ENCODE results near the gene HPS4.
"Not testable (repeated sequence)": the region's sequence is repeated elsewhere in the genome, so short reads cannot be mapped to it uniquely, and the experiment has no call there.

HPS4 gene

DNA sequence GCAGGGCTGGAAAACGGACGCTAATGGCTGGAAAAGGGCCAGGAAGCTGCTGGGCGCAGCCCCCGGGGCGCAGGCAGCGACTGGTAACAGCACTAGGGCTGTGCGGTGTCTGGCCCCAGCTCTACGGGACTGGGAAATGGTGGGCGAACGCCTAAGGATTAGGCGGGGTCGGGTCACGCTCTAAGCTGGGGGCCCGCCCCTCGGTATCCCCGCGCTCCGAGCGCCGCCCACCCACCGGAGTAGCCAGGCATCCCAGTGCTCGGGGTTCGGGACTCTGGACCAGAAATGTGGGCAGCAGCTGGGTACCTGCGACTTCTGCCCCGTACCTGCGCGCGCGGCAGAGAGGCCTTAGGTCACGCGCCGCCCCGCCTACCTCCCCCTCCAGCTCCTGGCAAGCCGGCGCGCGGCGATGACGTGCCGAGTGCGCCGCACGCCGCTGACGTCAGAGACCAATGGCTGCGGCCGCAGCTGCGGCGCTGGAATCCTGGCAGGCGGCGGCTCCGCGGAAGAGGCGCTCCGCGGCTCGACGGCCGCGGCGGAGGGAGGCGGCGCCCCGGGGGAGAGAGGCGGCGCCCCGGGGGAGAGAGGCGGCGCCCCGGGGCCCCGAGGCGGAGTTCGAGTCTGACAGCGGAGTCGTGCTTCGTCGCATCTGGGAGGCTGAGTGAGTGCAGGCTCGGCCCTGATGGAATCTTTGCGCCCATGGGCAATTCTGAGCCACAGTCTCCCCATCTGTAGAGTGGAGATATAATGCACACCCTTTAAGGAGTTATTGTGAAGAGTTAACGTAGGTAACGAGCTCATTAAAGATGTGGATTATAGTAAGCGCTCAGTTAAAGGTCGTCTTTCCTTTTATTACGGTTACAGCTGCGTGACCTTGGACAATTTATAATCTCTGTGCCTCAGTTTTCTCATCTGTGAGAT, at the start of gene HPS4, which contains the start of gene SRRD:
Gene HPS4, minus strand, starts transcription at position 345 of the 921 bp plus-strand sequence. CDS start 2,021 bp downstream, outside the sequence.
Gene SRRD, plus strand, starts transcription at position 439 of the 921 bp plus-strand sequence. Its CDS starts 14 bp downstream, at position 453.
- TF ChIP-seq, protein P1, sequence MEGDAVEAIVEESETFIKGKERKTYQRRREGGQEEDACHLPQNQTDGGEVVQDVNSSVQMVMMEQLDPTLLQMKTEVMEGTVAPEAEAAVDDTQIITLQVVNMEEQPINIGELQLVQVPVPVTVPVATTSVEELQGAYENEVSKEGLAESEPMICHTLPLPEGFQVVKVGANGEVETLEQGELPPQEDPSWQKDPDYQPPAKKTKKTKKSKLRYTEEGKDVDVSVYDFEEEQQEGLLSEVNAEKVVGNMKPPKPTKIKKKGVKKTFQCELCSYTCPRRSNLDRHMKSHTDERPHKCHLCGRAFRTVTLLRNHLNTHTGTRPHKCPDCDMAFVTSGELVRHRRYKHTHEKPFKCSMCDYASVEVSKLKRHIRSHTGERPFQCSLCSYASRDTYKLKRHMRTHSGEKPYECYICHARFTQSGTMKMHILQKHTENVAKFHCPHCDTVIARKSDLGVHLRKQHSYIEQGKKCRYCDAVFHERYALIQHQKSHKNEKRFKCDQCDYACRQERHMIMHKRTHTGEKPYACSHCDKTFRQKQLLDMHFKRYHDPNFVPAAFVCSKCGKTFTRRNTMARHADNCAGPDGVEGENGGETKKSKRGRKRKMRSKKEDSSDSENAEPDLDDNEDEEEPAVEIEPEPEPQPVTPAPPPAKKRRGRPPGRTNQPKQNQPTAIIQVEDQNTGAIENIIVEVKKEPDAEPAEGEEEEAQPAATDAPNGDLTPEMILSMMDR (conservative IDR thresholded peaks at IDR 0.05), result no peak

GRCh38 chr22:26529345-26529744, 45.8 kb upstream of the HPS4 start:
- no peak overlapping the region for H3K27ac ChIP-seq
- TF ChIP-seq, protein P1 (conservative IDR thresholded peaks at IDR 0.05), result no peak

More for the DNA sequence above, at the start of gene HPS4, which contains the start of gene SRRD:
- H3K27ac ChIP-seq, result peak within 1 kb of the TSS; percentile 89

DNA sequence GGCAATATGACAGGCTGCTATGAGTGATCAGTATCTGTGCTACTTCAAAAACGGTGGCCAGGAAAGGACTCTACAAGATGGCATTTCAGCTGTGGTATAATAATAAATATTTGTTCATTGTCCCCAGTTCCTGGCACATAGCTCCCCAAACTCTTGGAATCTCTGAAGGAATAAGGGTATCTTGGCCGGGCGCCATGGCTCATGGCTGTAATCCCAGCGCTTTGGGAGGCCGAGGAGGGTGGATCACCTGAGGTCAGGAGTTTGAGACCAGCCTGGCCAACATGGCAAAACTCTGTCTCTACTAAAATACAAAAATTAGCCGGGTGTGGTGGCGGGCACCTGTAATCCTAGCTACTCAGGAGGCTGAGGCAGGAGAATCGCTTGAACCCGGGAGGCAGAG, 44.9 kb upstream of the HPS4 start:
- H3K27ac ChIP-seq, result not testable (repeated sequence)

GRCh38 chr22:26527574-26528465, 44.2 kb upstream of the HPS4 start:
- no peak overlapping the region for H3K27ac ChIP-seq
- TF ChIP-seq, protein P1 (conservative IDR thresholded peaks at IDR 0.05), result no peak

- H3K27ac ChIP-seq, result no peak overlapping the region
These were observed 43.6 kb upstream of the HPS4 start for GRCh38 chr22:26527167-26527566.

DNA sequence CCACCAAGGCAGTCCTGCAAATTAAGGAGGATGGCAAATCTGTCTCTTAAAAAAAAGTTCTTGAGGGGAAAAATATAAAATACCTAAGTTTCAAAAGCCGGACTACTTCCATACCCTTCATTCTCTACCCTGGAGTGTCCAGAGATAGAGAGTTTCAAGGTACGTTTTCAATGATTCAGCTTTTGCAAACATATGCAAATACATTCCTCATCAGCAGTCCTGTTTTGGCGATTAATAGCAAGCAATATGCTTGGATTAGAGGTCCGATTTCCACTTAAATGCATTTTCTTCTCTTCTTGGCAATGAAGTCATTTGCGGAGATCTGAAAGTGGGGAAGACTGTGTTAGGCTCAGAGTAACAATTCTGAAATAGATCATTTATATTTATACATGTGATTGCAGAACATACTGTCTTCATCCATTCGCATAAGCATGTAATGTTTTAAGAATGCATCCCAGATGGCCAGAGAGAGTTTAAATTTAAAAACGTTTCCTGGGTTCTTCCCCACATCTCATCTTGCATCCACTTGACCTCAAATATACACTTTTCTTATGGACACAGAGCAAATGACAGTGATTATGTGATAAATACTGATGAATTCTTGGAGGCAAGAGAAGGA, 42.5 kb upstream of the HPS4 start:
- TF ChIP-seq, protein P1 (conservative IDR thresholded peaks at IDR 0.05), result no peak

More at GRCh38 chr22:26527167-26527566, 43.6 kb upstream of the HPS4 start:
- TF ChIP-seq, protein P1 (conservative IDR thresholded peaks at IDR 0.05), result no peak

DNA sequence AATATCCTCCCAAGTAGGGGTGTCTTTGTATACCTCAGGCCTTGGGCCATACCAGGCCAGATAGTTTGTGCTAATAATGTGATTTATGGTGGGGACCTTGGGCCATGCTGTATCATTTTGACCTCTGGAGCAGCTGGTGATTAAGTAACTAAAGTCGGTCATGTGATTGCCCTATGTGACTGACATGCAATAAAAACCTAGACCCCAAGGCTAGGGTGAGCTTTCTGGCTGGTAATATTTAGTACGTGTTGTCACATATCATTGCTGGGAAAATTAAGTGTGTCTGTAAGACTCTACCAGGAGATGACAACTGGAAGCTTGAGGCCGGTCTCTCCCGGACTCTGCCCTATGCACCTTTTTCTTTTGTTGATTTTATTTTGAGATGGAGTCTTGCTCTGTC, 41.3 kb upstream of the HPS4 start:
- H3K27ac ChIP-seq, result no peak overlapping the region
- TF ChIP-seq, protein P1 (conservative IDR thresholded peaks at IDR 0.05), result no peak

More for the DNA sequence above, 42.5 kb upstream of the HPS4 start:
- no peak overlapping the region for H3K27ac ChIP-seq

Measured in VCaP (cell line).